Measurements from ENCODE around the gene EIF4EBP3.

EIF4EBP3 gene

DNA sequence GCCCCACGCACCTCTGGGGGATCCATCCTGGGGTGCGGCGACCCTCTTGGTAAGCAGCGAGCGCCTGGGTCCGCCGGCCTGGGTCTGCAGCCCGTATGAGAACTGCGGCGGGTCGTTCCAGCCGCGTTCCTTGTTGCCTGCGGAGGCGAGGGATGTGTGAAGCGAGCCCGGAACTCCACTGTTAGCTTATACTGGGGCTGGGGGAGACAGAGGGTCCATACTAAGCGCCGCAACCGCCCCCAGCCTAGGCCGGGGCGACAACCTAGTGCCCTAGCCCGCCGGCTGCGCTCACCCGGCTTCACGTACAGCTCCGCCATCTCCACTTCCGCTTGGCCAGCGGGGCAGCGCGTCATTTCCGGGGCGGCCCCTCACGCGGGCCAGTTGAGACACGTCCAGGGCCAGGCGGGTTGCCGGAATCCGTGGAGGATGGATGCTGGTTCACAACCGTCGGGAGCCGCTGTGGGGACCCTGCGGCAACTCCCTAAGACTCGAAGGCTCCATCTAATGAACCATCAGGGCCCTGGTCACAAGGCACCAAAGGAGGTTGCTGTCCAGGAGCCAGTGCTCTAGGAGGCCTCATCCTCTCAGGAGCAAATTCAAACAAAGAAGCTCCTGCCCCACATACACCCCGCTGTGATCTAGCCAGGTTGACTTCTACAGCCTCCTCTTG is 9.8 kb downstream of the EIF4EBP3 start, which contains the start of gene SRA1:
SRA1 (minus strand) TSS at position 338 of the 670 bp plus-strand sequence; CDS start at position 317, 21 bp downstream.
- DNase-seq: peak; percentile 97

DNA sequence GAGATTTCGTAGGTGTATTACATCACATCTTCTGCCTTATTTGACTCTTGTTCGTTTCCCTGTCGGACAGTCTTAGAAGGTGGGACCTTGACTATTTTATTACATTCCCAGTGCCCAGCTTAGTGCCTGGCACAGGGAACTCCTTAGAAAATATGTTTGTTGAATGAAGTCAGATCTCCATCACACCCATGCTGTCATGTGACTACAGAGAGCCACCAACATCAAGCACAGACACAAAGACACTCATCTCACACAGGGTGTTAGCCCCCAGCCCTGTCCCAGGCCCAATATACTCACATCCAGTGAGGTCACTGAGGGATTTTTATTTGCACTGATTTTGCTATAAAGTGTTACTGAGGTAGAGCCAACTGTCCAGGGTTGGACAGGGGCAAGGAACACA is 10.5 kb downstream of the EIF4EBP3 start:
- no peak for DNase-seq

GRCh38 chr5:140558542-140558941 is 11.1 kb downstream of the EIF4EBP3 start:
- DNase-seq: no peak

GRCh38 chr5:140560227-140560626 is 12.8 kb downstream of the EIF4EBP3 start:
- no peak for DNase-seq

- no peak for DNase-seq
These were observed 14.5 kb downstream of the EIF4EBP3 start for GRCh38 chr5:140561753-140562523.

- no peak for DNase-seq
These were observed 16.1 kb downstream of the EIF4EBP3 start for GRCh38 chr5:140563596-140563995.

GRCh38 chr5:140564196-140565023 is 16.9 kb downstream of the EIF4EBP3 start, which contains the start of the genes APBB3 and SLC35A4:
Gene APBB3, minus strand, starts transcription at chr5:140564598. Its CDS starts 353 bp downstream, at chr5:140564245.
Gene SLC35A4, plus strand, starts transcription at chr5:140564828. Its CDS starts 2,342 bp downstream, at chr5:140567170.
- DNase-seq: peak; percentile 96

- DNase-seq: no peak
These were observed 17.7 kb downstream of the EIF4EBP3 start for GRCh38 chr5:140565024-140565779.

GRCh38 chr5:140565780-140566095 is 18.3 kb downstream of the EIF4EBP3 start:
- DNase-seq: no peak

DNA sequence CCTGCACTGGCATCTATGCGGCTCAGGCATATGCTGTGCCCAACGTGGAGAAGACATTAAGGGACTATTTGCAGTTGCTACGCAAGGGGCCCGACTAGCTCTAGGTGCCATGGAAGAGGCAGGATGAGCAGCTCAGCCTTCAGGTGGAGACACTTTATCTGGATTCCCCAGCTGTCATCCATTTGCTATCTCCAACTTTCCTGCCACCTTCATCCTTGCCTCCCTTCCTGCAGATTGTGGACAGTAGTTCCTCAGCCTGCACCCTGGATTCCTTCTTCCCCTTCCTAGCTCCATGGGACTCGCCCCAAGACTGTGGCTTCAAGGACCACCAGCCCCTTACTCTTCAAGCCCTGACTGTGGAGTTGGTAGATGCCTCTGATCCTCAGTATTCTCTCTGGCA is 19.2 kb downstream of the EIF4EBP3 start:
- DNase-seq: no peak

DNA sequence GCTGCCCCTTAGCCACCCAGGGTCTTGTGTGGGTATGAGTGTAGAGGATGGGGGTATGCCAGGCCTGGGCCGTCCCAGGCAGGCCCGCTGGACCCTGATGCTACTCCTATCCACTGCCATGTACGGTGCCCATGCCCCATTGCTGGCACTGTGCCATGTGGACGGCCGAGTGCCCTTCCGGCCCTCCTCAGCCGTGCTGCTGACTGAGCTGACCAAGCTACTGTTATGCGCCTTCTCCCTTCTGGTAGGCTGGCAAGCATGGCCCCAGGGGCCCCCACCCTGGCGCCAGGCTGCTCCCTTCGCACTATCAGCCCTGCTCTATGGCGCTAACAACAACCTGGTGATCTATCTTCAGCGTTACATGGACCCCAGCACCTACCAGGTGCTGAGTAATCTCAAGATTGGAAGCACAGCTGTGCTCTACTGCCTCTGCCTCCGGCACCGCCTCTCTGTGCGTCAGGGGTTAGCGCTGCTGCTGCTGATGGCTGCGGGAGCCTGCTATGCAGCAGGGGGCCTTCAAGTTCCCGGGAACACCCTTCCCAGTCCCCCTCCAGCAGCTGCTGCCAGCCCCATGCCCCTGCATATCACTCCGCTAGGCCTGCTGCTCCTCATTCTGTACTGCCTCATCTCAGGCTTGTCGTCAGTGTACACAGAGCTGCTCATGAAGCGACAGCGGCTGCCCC is 19.8 kb downstream of the EIF4EBP3 start:
- DNase-seq: no peak

GRCh38 chr5:140567871-140568270 is 20.4 kb downstream of the EIF4EBP3 start:
- no peak for DNase-seq

- DNase-seq: no peak
These were observed 21.1 kb downstream of the EIF4EBP3 start for GRCh38 chr5:140568443-140569063.

- no peak for DNase-seq
These were observed 21.7 kb downstream of the EIF4EBP3 start for GRCh38 chr5:140569197-140569596.

- DNase-seq: no peak
These were observed 22.6 kb downstream of the EIF4EBP3 start for GRCh38 chr5:140570058-140570457.

DNA sequence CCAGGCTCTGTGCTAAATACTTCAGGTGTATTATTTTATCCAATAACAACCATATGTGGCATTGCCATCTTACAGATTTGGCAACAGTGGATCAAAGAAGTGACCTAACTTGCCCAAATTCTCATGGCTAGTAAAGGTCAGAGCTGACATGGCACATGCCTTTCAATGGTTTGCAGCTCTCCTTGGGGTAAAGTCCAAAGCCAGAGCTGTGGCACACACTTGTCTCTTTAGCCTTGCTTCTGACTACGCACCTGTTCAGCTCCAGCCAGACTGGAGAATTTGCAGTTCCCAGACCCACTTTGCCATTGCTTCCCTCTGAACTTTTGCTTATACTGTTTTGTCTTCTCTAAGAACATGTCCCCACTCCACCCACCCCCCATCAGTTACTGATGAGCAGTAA is 23.0 kb downstream of the EIF4EBP3 start:
- DNase-seq: no peak

DNA sequence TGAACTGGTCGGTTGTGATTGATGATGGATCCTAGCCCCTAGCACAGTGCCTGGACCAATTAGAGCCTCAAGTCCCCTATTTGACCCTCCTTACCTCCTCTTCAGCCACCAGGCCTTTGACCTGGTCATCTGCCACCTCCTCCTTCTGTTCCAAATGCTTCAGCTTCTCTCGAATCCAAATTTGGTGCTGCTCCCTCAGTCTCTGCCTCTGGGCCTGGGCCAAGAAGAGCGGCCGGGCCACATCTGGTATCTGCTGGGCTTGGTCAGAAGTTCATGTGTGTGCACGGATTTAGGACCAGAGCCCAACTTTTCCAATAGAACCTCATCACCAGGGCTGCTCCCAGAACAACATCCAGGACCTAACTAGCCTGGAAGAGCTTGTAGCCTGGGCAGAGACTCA is 23.6 kb downstream of the EIF4EBP3 start:
- no peak for DNase-seq

- no peak for DNase-seq
These were observed 26.2 kb downstream of the EIF4EBP3 start for GRCh38 chr5:140573683-140574082.

DNA sequence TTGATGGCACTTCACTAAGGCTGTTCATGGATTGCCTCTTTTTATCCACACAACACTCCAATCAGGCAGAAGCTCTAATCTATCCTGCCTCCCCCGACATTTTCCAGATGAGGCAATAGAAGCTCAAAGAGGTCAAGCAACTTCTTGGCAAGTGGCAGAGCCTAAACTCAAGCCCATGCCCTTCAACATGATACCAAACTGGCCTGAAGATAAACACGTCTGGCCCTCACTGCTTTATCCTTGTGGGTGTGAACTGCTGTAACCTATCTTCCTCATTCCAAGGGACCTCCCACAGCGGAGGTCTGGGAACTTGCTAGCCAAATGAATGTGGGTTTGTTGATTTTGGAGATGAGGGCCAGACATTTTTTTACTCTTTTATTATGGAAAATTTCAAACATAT is 26.7 kb downstream of the EIF4EBP3 start:
- DNase-seq: no peak

DNA sequence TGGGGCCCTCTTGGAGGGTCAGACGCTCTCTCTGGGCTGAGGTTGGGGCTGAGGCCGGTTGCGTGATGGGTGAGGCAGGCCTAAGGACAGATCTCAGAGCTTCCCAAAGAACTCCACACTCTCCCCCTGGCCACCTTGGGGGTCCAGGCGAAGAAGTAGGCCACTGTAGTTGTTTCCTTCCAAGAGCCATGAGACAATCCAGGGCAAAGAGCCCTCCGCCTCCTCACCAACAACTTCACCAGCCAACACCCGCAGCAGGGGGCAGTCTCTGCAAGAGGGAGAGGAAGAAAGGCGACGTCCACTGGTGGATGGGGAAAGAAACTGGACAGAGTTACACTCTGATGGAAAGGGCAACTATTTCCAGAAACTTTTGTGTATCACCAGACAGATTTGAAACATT is 27.8 kb downstream of the EIF4EBP3 start:
- no peak for DNase-seq

- DNase-seq: no peak
These were observed 29.3 kb downstream of the EIF4EBP3 start for GRCh38 chr5:140576776-140577201.
